GM19463 (cell line): ENCODE data around the gene MARK2.

ENCODE experiments used
- ATAC-seq: cut with Tn5 transposase; IDR thresholded peaks from one replicate; pipeline ENCODE4 v1.9.1; 2021; ENCODE audit warnings: mild to moderate bottlenecking, moderate library complexity; ENCODE audit not compliant: unreplicated experiment

Gene MARK2

DNA sequence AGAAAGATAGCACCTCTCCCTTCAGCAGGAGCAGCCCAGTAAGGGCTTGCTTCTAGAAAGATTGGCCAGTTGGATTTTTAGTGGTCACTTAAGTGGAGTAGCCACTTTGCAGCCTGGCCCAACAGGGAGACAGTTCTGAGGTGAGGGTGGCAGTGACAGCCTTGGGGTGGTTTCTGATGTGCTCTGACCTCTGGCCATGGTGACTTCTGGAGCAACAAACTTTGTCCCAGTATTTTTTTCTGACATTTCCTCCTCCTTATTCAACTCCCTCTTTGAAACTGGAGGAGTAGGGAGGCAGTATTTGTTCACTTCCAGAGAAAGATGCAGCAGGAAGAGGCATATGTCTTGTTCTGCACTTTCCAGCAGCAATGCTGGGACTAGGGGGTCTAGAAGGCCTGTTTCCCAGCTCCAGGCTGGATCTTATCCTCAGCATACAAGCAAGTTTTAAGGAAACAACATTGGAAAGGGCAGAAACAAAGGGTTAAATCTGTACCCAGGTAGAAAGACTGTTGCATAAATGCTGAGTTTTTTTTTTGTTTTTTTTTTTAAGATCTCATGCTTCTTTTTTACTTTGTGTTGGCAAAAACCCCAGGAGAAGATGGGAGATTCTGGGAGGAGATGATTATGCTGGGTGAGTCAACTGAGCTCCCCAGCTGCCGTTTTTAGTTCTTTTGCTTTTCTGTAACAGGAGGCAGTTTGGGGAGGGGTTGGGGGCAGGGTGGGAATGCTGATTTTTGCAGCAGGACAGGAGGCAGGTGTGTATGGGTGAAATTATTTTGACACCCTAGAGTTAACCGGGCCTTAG lies 40.9 kb downstream of the MARK2 start:
- no peak for ATAC-seq

DNA sequence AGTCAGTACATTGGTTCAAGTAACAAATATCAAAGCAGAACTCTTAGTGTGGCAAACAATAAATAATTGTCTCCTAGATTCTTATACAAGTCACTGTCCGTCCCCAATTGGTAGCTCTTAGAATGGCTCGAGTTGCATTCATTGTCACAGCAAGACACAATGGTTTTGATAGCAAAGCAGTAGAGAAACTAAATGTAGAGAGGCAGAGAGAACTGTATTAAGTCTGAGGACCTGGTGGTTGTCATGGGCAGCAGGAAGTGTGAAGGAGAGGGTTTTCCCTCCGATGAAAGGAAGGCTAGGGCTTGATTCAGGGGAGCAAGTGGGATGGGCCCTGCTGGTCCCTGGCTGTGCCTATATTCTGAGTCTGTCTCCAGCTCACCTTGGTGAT lies 41.5 kb downstream of the MARK2 start:
- no peak for ATAC-seq

DNA sequence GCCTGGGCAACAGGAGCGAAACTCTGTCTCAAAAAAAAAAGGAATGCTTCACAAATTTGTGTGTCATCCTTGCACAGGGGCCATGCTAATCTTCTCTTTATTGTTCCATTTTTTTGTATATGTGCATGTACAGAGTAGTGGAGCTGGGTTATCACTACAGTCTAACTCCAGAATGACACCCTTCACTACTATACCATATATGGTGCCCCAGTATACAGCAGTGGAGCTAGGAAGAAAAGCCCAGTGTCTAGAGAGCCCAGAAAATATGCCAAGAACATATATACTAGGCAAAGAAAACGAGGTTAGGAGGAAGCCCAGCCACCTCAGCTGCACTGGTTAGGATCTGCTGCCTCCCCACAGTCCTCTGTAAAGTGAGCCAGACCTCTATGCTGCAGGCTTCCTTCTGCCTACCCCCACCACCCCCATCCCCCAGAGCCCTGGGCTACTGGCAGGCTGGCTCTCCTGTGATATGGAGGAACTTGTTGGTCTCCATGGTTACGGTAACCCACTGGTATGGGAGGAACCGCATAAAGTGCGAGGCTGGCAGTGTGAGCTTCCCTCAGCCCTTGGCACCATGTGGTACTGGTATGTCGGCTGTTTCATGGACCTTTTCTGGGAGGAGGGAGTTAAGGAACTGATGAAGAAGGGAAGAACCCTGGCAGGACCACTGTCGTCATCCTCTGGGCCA lies 43.8 kb downstream of the MARK2 start:
- ATAC-seq = no peak

DNA sequence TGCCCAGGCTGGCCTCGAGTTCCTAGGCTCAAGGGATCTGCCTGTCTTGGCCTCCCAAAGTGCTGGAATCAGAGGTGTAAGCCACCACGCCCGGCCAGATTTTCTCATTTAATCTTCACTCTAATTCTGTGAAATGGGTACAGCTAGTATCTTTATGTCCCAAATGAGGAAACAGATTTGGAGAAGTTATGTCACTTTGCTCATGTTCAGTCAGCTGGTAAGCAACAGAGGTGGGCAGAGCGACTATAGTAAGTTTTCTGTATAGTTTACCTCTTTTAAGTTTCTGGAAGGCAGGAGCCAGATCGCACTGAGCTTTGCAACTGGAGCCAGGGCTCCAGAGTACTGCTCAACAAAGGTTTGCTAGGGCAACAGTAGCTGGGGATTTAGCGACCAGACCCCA lies 44.9 kb downstream of the MARK2 start:
- no peak for ATAC-seq

DNA sequence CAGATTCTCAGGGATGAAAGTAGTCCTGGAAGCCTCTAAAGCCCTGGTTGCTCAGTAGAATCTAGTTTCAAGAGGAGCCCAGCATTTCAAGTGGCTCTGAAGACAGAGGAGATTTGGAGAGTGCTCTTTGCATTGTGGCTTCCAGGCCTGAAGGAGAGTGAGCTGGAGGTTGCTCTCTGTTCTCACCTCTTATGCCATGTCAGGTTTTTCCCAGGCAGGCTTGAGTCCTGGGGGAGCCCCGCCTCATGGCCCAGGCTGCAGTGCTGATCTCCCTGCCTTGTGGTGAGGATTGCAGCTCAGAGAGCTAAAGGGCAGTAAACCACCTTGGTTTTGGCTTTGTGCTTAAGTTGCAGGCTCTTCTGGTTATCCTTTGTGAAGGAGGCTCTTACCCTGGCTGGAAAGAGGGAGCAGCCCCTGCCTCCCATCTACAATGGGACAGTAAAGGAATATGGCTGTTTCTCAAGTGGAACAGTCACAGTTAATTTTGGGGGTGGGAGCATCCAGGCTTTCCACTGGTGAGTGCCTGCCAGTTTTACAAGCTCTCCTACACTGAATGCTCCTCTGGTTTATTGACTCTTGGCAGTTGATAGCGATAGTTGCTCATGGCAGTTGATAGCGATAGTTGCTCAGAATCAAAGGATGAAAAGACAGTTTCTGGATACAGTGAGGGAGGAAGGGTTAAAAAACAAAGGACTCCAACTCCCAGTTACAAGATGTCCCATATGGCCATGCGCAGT lies 45.5 kb downstream of the MARK2 start:
- no peak for ATAC-seq

DNA sequence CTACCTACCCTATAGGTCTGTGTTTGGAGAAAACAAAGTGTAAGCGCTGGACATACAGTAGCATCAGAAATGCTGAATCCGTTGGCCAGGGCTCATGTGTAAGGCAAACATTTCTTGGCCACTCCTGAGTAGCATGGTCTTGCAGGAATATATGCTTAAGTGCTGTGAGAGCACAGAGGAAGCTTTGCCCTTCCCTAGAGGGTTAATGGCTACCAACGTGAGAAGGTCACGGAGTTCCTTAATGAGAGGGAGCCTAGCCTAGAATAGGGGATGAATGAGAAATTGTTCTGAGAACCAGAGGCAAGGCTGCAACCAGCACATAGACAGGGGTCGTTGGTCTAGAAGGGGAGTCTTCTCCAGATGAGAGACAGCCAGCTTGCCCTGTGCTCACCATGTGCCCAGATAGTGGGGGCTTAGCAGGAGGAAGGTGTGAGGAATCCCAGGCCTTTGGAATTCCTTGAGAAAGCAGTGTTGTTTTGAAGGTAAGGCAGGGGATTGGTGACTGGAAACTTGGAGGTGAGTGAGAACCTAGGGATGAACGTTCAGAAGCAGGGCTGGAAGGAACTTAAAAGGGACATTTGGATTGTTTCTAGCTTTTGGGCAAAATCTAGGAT lies 48.6 kb downstream of the MARK2 start:
- ATAC-seq = no peak

DNA sequence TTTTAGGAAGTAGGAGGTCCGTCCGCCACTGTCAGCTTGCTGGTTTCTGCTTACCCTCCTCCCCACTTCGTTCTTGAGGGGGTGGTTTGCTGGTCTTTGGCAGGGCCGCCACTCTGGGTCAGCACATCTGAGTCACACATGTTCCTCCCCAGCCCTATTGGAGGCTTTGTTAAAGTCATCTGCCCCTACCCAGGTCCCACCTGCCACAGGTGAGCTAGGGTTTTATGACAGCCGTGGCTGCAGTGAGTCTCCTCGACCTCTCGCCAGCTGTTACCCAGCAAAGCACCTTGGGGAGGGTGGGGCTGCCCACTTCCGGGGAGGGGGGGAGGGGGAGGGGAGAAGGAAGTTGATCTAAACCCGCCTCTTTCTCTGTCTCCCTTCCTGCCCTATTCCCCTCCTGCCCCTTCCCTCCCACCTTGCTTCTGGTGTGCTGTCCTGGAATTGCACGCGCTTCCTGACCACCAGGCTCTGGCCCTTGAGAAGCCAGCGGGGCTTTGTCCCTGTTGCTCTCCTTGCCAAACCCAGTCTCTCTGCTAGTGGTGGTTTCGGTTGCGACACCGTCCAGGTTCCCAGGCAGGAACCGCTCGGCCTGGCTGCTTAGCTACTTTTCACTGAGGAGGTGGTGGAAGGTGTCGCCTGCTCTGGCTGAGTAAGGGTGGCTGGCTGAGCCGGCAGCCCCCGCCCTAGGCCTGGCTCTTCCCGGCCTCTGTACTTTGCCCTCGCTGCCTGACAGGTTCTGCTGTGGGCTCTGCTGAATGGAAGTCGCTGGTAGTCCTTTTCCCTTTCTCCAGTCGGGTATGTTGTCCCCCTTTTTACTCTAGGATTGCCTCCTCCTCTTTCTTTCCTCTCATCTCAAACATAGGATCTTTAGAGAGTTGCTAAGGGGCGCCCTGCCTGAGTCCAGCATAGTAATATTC lies 49.5 kb downstream of the MARK2 start:
- peak; percentile 72 for ATAC-seq

DNA sequence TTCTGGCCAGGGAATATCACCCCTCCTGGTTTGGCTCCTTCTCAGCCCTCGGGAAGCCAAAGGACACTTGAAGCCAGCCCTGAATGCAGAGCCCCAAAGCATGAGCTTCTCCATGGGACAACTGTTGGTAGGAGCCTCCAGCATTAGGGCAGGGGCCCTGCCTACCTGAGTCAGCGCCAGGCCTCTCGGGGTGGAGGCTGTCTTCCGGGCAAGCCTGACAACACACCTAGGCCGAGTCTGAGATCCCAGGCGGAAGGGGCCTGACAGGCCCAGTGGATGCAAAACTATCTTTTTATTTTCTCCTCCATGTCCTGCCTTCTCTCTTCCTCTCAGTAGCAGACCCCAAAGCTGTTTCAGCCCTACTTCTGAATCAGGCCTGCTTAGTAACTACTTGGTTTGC lies 50.4 kb downstream of the MARK2 start:
- no peak for ATAC-seq

DNA sequence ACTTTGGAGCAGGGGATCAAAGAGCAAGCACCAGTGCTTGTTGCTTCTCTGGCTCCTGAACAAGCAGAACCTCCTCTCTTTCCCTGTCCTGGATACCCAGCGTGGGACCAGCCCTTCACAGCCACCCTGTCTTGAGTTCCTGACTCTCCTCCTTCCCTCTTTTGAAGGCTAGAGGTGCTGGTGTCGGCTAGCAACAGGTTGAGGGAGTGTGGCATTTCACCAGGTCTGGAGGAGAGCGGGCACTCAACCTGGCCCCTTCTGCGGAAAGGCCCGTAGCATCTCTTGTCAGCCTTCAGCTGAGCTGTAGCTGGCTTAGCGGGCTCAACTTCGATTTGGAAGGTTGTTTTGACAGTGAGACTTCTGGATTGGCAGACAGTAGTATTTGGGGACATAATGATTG lies 51.5 kb downstream of the MARK2 start:
- no peak for ATAC-seq

DNA sequence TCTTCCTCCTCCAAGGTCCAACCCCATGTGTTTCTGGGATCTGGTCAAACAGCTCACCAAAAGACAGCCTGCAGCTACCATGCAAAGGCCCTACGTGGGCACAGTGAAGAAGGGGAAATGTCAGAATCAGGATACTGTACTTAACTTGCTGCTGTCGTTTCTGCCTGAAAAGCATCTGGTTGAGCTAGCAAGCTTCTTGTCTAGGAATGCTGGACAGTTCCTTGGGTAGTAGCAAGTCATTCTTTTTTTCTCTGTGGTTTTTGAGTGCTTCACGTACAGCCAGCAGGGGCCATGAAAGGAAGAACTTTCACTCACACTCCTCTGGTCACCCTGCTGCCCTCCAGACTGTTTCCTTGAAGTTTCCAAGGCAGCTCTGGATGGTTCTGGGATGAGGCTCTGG lies 53.3 kb downstream of the MARK2 start:
- ATAC-seq = no peak

DNA sequence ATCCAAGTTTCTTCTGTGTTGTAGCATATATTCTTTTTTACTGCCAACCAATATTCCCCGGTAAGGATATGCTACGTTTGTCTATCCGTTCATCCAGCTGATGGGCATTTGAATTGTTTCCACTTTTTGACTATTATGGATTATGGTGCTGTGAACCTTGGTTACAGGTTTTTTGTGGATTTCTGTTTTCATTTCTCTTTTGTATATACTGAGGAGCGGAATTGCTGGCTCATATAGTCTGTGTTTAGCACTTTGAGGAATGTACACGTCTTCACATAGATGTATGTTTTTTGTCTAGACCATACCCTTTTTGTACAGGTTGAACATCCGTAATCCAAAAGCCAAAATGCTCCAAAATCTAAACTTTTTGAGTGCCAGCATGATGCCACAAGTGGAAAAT lies 54.4 kb downstream of the MARK2 start:
- ATAC-seq = no peak

DNA sequence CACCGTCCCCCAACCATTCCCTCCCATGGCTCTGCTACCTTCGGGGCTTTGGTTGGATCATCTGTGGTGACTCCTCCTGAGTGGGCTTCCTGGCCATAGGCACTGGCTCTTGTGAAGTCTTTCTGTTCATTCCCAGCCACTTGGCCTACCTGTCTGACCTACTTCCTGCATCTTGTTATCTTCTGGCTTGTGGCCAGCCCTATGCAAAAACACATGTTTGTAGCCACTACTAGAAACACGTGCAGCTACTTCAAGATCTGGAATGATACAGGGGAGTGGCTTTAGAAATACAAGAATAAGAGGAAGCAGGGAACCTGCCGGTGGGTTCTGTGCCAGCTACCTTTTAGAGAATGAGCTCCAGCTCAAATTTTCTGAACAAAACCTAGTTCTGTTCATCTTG lies 57.2 kb downstream of the MARK2 start:
- no peak for ATAC-seq

DNA sequence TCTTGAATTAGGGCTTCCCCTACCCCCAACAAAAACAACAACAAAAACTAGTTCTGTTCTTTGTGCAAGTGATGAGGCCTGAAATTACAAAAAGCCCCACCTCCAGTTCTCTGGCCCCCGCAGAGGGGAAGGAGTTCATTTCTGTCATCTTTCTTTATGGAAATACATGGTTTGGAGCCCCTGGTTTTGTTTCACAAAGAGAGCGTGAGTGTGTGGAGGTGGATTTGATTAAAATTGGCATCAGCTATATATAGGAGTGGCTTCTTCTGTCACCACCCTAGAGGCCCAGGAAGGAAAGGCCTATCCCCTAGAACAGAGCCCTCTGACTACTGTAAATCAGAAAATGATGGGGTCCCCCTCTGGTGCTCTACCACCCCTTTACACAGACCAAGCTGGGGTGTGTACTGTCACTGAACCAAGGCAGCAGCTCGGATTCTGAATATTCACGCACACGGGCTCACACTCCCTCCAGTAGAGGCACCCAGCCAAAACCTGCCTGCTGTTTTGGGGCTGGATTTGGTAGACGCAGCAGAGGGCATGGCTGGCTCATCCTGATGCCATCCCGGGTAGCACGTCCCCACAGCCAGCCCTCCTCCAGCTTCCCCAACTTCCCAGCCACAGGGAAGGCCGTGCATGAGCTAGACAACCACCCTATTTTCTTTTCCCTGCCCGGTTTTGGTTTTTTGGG lies 58.7 kb downstream of the MARK2 start:
- no peak for ATAC-seq

DNA sequence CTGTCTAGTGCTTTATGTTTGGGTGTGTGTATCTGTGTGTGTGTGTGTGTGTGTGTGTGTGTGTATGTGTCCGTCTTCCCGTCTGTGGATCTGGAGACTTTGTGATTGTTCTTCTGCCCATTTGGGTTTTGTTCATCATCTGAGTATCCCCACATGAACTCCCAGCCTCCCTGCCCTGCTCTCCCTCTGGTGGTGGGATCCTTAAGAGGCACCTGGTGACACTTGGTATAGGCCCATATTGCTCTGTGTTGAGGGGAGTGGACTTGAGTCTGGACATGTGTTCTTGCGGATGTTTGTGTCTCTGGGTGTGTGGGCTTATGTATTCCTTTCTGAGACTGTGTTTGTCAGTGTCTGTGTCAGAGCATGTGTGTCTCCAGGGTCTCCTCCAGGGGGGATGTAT lies 62.8 kb downstream of the MARK2 start:
- ATAC-seq = no peak

DNA sequence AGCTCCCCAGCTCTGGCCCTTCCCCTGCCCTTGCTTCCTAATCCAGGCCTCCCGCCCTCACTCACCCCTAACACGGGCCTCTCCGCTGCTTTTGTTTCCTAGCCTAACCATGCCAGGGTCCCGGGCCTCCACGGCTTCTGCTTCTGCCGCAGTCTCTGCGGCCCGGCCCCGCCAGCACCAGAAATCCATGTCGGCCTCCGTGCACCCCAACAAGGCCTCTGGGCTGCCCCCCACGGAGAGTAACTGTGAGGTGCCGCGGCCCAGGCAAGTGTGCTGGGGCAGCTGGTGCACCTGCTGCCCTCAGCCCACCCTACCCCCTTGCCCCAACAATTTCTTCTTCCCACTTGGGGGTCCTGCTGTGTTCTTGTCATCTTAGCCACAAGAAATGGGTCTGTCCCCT lies 65.0 kb downstream of the MARK2 start:
- ATAC-seq = no peak

DNA sequence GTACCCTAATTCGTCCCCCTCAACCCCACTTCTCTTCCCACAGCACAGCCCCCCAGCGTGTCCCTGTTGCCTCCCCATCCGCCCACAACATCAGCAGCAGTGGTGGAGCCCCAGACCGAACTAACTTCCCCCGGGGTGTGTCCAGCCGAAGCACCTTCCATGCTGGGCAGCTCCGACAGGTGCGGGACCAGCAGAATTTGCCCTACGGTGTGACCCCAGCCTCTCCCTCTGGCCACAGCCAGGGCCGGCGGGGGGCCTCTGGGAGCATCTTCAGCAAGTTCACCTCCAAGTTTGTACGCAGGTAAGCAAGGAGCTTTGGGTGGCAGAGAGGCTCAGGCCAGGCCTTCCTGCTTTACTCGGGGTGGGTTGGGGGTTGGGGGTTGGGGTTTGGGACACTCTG lies 65.8 kb downstream of the MARK2 start:
- ATAC-seq = no peak

DNA sequence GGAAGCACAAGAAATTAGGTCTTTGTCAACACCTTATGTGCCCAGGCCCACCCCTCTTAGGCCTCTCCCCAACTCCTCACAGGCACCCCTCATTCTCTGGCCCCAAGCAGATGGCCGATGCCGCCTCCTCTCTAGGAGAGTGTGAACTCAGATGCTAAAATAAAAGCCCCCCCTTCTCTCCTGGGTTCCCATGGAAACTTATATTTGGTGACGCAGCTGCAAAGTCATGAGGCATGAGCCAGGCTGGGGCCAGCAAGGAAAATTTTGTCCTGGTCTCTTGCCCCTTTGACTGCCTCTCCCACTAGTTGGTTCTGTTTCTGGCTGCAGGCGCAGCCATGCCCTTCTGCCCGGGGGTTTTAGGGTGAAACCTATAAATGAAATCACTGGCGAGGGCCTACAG lies 66.3 kb downstream of the MARK2 start:
- no peak for ATAC-seq

DNA sequence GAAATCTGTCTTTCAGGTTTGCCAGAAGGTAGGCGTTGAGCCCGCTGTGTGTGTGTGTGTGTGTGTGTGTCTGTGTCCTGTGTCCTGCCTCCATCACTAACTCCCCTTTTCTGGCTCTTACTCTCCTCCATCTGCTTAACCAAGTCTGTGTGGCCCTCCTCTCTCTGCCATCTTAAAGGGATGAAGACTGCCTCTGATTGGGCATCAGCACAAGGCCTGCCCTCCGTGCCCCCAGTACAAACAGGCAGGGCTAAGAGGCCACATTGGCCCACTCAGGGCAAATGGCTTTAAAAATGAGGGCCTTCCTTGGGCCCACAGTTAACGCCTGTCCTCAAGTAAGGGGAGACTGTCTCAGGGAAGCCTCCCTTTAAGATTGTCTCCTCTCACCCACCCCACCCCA lies 67.2 kb downstream of the MARK2 start:
- no peak for ATAC-seq

DNA sequence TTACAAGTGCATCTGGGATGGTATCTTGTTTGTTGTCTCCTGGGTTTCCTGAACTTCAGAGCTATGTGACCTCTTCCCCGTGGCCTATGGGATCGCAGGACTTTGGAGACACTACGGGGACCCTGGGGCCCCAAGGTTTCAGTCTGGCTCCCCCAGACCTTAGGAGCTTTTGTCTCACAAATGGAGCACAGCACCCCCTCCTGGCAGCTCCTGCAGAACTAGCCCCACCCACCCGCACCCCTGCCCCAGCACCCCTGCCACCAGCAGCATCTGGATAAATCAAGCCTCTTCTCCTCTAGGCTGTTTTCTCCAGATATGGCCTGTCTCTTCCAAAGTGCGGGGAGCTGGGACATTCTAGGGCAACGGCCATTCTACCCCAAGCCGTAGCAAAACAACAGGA lies 67.7 kb downstream of the MARK2 start:
- ATAC-seq = no peak

DNA sequence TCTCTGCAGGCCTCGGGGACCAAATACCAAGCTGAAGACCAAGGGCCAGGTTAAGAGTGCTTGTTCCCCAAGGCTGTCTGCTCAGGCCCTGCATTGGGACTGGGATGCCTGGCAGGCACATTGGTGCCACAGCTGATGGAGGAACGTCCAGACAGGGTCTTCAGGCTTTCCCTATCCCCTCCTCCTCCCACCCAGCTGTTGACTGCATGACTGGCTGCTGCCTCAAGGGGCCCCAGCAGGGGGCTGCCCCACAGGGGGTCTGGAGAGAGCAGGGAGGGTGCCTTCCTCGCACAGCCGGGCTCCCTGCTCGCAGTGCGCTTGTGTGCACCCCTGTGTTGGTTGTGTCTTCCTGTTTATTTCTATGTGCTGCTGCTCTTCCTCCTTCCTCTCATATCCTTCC lies 68.2 kb downstream of the MARK2 start:
- no peak for ATAC-seq
